ENCODE measurements around the gene RTF1. TPM values are rescaled to one million over a fixed set of nuclear protein-coding genes. Genes with fewer than 3 reads are reported as not detected.

RTF1 gene
- total RNA-seq, 1 donor from 2014 or later = 9.4 TPM

DNA sequence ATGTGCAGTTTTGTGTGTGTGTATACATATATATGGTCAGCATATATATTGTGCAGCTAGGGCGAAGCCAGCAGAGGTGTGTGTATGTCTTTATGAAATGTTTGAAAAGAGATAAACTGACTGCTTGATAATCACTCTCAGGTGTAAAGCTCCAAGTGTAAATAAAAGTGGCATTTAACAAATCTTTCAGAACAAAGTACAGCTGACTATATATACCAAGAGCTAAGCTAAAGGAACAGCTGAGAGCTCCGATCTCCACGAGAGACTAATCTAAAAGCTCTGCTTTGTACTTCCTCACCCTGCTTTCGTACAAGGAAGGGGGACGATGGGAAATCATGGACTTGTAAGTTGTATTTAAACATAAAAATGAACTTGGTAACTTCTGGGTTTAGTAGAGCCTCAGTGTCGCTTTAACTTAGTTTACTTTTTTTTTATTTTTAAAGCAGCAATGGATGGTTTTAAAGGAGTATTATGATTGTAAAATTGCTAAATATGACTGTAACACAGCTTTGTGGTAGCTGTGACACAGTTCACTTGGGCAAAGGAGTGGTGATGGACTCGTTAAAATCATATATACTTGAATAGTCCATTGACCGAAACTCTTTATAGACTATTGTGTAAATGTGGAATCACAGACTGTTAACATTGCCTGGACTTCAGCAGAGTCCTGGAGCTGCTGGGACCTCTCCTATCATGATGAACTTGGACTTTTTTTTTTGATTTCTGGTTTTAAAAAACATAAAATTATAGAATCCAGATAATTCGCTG, 65.4 kb downstream of the RTF1 start:
- no peaks in the 10 kb centered on the region for H3K27me3 ChIP-seq
- intact Hi-C loops (cut with DNase I) = no loop called here
- no peaks in the 10 kb centered on the region for H3K4me1 ChIP-seq
- H3K36me3 ChIP-seq = peaks cover 42 to 48% of the 10 kb centered on the region in 2 donors
- TF ChIP-seq, protein P1, sequence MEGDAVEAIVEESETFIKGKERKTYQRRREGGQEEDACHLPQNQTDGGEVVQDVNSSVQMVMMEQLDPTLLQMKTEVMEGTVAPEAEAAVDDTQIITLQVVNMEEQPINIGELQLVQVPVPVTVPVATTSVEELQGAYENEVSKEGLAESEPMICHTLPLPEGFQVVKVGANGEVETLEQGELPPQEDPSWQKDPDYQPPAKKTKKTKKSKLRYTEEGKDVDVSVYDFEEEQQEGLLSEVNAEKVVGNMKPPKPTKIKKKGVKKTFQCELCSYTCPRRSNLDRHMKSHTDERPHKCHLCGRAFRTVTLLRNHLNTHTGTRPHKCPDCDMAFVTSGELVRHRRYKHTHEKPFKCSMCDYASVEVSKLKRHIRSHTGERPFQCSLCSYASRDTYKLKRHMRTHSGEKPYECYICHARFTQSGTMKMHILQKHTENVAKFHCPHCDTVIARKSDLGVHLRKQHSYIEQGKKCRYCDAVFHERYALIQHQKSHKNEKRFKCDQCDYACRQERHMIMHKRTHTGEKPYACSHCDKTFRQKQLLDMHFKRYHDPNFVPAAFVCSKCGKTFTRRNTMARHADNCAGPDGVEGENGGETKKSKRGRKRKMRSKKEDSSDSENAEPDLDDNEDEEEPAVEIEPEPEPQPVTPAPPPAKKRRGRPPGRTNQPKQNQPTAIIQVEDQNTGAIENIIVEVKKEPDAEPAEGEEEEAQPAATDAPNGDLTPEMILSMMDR (IDR thresholded peaks at IDR 0.05) = no peak
- H3K4me3 ChIP-seq = no peak overlapping the region
- DNase-seq (ENCODE audit: low spot score in 2 of 2) = no peak
- no peak overlapping the region for H3K27ac ChIP-seq
- no peaks in the 10 kb centered on the region for H3K9me3 ChIP-seq

DNA sequence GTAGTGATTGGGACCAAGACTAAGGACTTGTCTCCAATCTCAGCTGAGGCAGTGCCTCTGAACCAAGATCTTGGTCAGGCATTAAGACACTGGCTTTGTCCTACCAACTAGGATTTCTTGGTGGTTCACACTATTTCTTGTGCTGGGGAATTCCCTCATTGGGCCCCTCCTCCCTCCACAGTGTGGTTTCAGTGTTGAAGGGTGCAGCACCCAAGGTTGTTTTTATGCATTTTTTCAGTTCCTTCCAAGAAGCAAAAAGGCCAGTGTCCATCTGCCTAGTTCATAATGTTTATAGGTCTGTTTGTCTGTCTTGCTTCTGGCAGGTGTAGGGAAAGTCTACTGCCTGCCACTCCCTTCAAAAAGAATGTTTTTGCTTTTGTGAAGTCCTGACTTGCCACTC, 66.2 kb downstream of the RTF1 start:
- no peak for DNase-seq (ENCODE audit: low spot score in 2 of 2)
- Histone ChIP-seq H3K27ac (no peak overlapping the region), H3K9me3 (no peaks in the 10 kb centered on the region), H3K4me1 (no peaks in the 10 kb centered on the region), H3K4me3 (no peak overlapping the region), H3K27me3 (no peaks in the 10 kb centered on the region), H3K36me3 (peaks cover 34 to 40% of the 10 kb centered on the region in 2 donors)
- intact Hi-C loops (cut with DNase I) = no loop called here
- TF ChIP-seq, protein P1 (IDR thresholded peaks at IDR 0.05) = no peak

DNA sequence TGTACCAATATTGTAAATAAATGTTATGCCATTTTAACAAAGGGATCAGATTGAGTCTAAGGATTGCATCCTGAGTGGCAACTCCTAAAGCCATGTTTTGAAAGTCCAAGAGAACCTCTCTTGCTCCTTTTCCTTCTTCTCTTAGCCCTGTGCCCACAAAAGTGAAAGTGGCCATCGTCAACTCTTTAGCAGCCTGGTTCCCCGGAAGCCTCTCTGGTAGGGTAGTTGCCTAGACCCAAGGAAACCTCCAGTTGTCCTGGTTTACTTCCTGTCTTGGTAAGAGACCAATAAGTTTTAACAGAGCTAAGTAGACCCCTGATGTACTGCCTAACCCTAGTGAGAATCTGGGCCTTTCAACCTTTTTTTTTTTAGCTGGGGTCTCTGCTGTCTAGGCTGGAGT, 66.6 kb downstream of the RTF1 start:
- TF ChIP-seq, protein P1 (IDR thresholded peaks at IDR 0.05) = no peak
- no peak overlapping the region for H3K4me3 ChIP-seq
- H3K27me3 ChIP-seq = no peaks in the 10 kb centered on the region
- intact Hi-C loops (cut with DNase I) = no loop called here
- peaks cover 30 to 36% of the 10 kb centered on the region in 2 donors for H3K36me3 ChIP-seq
- no peaks in the 10 kb centered on the region for H3K4me1 ChIP-seq
- no peak for DNase-seq (ENCODE audit: low spot score in 2 of 2)
- no peaks in the 10 kb centered on the region for H3K9me3 ChIP-seq
- no peak overlapping the region for H3K27ac ChIP-seq

DNA sequence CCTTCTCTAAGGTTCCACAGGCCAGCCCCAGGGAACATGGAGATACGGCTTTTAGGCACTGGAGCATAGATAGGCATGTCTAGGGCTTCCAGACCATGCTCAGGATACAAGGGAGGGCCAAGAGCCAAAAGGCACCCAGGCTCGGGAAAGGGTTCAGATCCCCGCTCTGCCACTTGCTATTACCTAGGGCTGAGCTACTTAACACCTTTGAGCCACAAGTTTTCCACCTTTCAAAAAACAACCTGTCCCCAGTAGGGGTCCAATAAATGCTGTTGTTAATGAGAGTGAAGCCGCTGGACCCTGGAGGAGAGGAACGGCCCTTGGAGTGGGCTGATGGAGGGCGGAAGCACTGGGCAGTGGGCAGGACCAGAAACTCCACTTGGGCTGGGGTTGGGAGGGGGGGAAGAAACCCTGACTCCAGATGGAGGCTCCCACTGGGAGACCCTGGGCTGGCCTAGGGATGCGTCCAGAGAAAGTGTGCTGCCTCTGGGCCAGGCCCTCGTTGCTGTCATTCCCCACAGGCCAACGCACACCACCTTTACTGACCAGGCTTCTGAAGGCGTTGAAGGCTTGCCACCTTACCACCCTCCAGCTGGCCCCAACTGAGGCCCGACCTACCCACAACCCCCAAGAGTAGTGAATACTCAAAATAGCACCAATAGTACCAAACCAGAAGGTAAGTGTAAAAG, 68.2 kb downstream of the RTF1 start:
- Histone ChIP-seq H3K9me3 (no peaks in the 10 kb centered on the region), H3K27ac (no peak overlapping the region), H3K36me3 (peaks cover 15 to 20% of the 10 kb centered on the region in 2 donors), H3K4me1 (no peaks in the 10 kb centered on the region), H3K4me3 (no peak overlapping the region), H3K27me3 (no peaks in the 10 kb centered on the region)
- TF ChIP-seq, protein P1 (IDR thresholded peaks at IDR 0.05) = no peak
- intact Hi-C loops (cut with DNase I) = no loop called here
- DNase-seq (ENCODE audit: low spot score in 2 of 2) = no peak

DNA sequence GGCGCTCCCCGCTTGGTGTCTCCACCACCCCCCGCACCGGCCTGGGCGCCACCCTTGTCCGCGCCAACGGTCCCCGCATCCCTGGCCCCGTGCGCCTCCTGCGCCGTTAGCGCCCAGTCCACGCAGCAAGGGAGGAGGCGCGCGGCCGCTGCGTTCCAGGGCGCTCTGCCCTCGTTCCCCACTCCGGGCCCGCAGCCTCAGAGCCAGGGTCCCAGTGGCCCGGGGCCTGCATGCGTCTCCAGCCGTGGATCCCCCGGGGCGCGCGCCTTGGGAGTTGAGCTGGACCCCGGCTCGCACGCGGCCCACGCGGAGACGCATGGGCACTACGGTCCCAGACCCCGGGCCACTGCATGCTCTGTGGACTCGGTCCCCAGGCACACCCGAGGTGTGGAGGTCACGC, 69.4 kb downstream of the RTF1 start:
- no peaks in the 10 kb centered on the region for H3K9me3 ChIP-seq
- intact Hi-C loops (cut with DNase I) = no loop called here
- DNase-seq (ENCODE audit: low spot score in 2 of 2) = no peak
- no peaks in the 10 kb centered on the region for H3K4me1 ChIP-seq
- no peaks in the 10 kb centered on the region for H3K27me3 ChIP-seq
- no peak overlapping the region for H3K4me3 ChIP-seq
- peaks cover 4 to 8% of the 10 kb centered on the region in 2 donors for H3K36me3 ChIP-seq
- no peak overlapping the region for H3K27ac ChIP-seq
- TF ChIP-seq, protein P1 (IDR thresholded peaks at IDR 0.05) = no peak
